ENCODE results near the gene TSTD2. TPM values are rescaled to one million over a fixed set of nuclear protein-coding genes. Genes with fewer than 3 reads are reported as not detected.

The TSTD2 gene
- total RNA-seq (10 to 100 TPM; 13.2 to 27.3 (median 19.0) TPM), polyA plus RNA-seq (10 to 100 TPM; 19.1 to 24.0 (median 20.8) TPM)
- long read RNA-seq, donor 1, full-length matches to known transcripts = 43 of 43 reads
- long read RNA-seq, donor 1, partial matches to known transcripts = 0 of 43 reads
- long read RNA-seq, donor 1, other reads (novel, unspliced or antisense) = 0 of 43 reads
- long read RNA-seq, donor 2, full-length matches to known transcripts = 35 of 35 reads
- long read RNA-seq, donor 2, partial matches to known transcripts = 0 of 35 reads
- long read RNA-seq, donor 2, other reads (novel, unspliced or antisense) = 0 of 35 reads
- long read RNA-seq, donor 3, full-length matches to known transcripts = 65 of 65 reads
- long read RNA-seq, donor 3, partial matches to known transcripts = 0 of 65 reads
- long read RNA-seq, donor 3, other reads (novel, unspliced or antisense) = 0 of 65 reads
- long read RNA-seq, donor 4, partial matches to known transcripts = 3 of 7 reads
- long read RNA-seq, donor 4, other reads (novel, unspliced or antisense) = 2 of 7 reads
- long read RNA-seq, donor 5, full-length matches to known transcripts = 23 of 32 reads
- long read RNA-seq, donor 5, partial matches to known transcripts = 2 of 32 reads
- long read RNA-seq, donor 5, other reads (novel, unspliced or antisense) = 7 of 32 reads
- long read RNA-seq, donor 6, full-length matches to known transcripts = 1 of 4 reads
- long read RNA-seq, donor 6, partial matches to known transcripts = 3 of 4 reads
- long read RNA-seq, donor 6, other reads (novel, unspliced or antisense) = 0 of 4 reads
- long read RNA-seq, donor 7, transcript TSTD2-205 (1 exons, 3,076 nt) = major isoform, 52 of 52 reads
- long read RNA-seq, donor 7, partial matches to known transcripts = 0 of 52 reads
- long read RNA-seq, donor 7, other reads (novel, unspliced or antisense) = 0 of 52 reads
- long read RNA-seq, donor 8, full-length matches to known transcripts = 35 of 35 reads
- long read RNA-seq, donor 8, partial matches to known transcripts = 0 of 35 reads
- long read RNA-seq, donor 8, other reads (novel, unspliced or antisense) = 0 of 35 reads
- long read RNA-seq, donor 9, full-length matches to known transcripts = 36 of 36 reads
- long read RNA-seq, donor 9, partial matches to known transcripts = 0 of 36 reads
- long read RNA-seq, donor 9, other reads (novel, unspliced or antisense) = 0 of 36 reads
- long read RNA-seq, donor 10, transcript TSTD2-205 (1 exons, 3,076 nt) = major isoform, 55 of 55 reads
- long read RNA-seq, donor 10, partial matches to known transcripts = 0 of 55 reads
- long read RNA-seq, donor 10, other reads (novel, unspliced or antisense) = 0 of 55 reads

DNA sequence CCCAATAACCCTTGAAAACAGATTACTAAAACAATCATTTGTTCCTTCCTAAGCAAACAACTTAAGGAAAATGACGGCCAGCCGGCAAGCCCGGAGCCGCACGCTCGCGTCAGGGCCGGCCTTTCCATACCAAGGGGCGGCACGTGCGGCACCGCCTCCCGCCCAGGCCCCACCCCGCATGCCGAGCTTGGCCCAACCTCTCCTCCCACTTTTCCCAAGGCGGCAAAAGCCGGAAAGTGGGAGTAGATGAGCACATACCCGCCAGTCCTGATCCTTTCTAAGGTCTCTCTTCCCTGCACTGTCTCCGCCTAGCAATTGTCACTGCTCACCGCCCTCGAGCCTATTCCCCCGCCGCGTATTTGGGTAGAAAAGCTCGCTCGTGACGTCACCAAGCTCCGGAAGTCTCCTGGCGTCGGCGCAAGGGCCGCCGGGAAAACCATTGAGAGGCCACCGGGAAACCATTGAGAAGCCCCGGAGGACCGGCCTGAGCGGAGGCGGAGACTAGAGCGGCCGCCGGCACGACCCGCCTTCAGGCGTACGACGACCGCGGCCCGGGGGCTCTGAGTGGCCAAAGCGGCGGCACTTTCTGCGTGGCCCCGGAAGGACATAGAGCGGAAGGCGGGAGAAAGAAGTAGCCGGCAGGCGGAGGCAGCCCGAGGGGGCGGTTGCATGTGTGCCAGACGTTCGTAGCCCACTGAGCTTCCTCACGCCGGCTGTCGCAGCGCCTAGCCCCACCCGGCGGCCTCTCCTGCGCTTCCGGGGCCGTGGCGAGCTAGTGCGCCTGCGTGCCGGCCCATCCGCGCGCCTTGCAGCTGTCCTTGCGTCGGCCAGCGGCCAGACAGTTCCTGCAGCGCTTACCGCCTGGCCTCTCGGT is at the start of gene TSTD2, which contains the start of gene NCBP1:
TSTD2 (minus strand) TSS at position 384 of the 874 bp plus-strand sequence. CDS start 5,806 bp downstream, outside the sequence.
NCBP1 (plus strand) TSS at position 837 of the 874 bp plus-strand sequence. CDS start 61 bp downstream, outside the sequence.
- intact Hi-C loops (cut with DNase I) = no loop called here
- H3K9me3 ChIP-seq (replicated peaks in 1 of 3) = no peaks in the 10 kb centered on the region
- DNase-seq = peak; percentile 96 to 99 (median 98)

DNA sequence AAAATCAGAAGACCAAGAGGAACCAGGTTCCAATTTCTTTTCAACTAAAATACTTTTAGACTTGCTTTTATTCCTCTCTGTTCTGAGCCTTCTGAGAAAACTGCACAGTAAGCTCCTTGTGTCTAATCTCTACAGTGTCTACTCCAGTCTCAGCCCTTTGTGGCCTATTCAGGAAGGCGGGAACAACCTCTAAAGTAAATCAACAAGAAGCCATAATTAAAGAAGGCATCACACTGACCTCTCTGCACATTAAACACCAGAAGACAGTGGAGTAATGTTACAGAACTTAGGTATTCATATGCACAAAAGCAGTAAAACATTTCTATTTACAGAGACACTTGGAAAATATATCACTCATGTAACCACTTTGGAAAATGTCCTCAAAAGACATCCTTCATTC is 49.1 kb upstream of the TSTD2 start:
- Histone ChIP-seq H3K4me3 (no peak overlapping the region), H3K36me3 (replicated peaks in 1 of 2) (peaks cover 0 to 71% of the 10 kb centered on the region in 2 donors), H3K4me1 (replicated peaks in 1 of 2) (peaks cover 0 to 6% of the 10 kb centered on the region in 2 donors), H3K9me3 (replicated peaks in 1 of 3) (no peaks in the 10 kb centered on the region), H3K27ac (no peak overlapping the region), H3K27me3 (no peaks in the 10 kb centered on the region)
- TF ChIP-seq POLR2A (IDR thresholded peaks at IDR 0.05) = no peak
- TF ChIP-seq, protein P1, sequence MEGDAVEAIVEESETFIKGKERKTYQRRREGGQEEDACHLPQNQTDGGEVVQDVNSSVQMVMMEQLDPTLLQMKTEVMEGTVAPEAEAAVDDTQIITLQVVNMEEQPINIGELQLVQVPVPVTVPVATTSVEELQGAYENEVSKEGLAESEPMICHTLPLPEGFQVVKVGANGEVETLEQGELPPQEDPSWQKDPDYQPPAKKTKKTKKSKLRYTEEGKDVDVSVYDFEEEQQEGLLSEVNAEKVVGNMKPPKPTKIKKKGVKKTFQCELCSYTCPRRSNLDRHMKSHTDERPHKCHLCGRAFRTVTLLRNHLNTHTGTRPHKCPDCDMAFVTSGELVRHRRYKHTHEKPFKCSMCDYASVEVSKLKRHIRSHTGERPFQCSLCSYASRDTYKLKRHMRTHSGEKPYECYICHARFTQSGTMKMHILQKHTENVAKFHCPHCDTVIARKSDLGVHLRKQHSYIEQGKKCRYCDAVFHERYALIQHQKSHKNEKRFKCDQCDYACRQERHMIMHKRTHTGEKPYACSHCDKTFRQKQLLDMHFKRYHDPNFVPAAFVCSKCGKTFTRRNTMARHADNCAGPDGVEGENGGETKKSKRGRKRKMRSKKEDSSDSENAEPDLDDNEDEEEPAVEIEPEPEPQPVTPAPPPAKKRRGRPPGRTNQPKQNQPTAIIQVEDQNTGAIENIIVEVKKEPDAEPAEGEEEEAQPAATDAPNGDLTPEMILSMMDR (IDR thresholded peaks at IDR 0.05) = no peak
- WGBS, 4 donors = 94 to 100% (median 96%) methylated on average over 1 of the region's 1 CpG
- no peak for DNase-seq
- intact Hi-C loops (cut with DNase I) = no loop called here

More for the DNA sequence above, at the start of gene TSTD2, which contains the start of gene NCBP1:
- H3K4me1 ChIP-seq (replicated peaks in 1 of 2) = peaks cover 0 to 40% of the 10 kb centered on the region in 2 donors
- H3K4me3 ChIP-seq = peak within 1 kb of the TSS; percentile 42 to 97 (median 68)
- TF ChIP-seq, protein P1 (IDR thresholded peaks at IDR 0.05) = peak in 3 of 6 experiments; percentile 7 to 29 (median 12)
- peak; percentile 83 to 90 for TF ChIP-seq POLR2A (IDR thresholded peaks at IDR 0.05)
- no peaks in the 10 kb centered on the region for H3K27me3 ChIP-seq
- WGBS, 4 donors = 0 to 1% (median 0%) methylated on average over 31 to 83 of the region's 83 CpGs
- H3K27ac ChIP-seq = peak within 1 kb of the TSS; percentile 98 to 99 (median 98)
- H3K36me3 ChIP-seq (replicated peaks in 1 of 2) = no peaks in the 10 kb centered on the region

DNA sequence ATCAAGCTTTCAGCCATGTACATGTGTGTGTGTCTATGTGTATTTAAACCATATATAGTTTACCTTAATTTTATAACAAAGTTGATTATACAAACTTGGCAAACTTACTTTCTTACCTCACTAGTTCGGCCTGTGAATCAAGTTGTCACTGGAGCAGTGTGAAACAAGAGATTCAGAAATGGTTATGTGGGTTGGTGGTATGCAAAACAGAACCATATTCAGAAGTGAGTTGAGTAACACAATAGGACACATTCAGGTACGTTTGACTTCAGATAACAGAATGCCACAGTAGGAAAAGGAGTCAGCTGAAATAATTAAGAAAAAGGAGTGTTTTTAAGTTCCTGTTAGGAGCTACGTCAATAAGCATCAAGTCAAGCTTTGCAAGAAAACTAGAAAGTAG is 42.5 kb upstream of the TSTD2 start:
- 78 to 88% (median 87%) methylated on average over 3 of the region's 3 CpGs for WGBS, 4 donors
- Histone ChIP-seq H3K36me3 (replicated peaks in 1 of 2) (peaks cover 0 to 92% of the 10 kb centered on the region in 2 donors), H3K4me1 (replicated peaks in 1 of 2) (peaks cover 0 to 6% of the 10 kb centered on the region in 2 donors), H3K27me3 (no peaks in the 10 kb centered on the region), H3K9me3 (replicated peaks in 1 of 3) (no peaks in the 10 kb centered on the region), H3K27ac (no peak overlapping the region), H3K4me3 (no peak overlapping the region)
- no peak for DNase-seq
- TF ChIP-seq, protein P1 (IDR thresholded peaks at IDR 0.05) = no peak
- TF ChIP-seq POLR2A (IDR thresholded peaks at IDR 0.05) = no peak
- intact Hi-C loops (cut with DNase I) = no loop called here

All from adrenal gland (tissue), 19 donors.